Astrocyte of the spinal cord (primary cell): ENCODE results near the gene PRSS33.

Experiments
- DNase-seq: peaks from one replicate; pipeline ENCODE4 v3.0.0; 2011; ENCODE audit warnings: low read depth, low spot score
- H3K4me3 ChIP-seq: 2 replicates; pipeline ENCODE4 v1.5.1; 2011; ENCODE audit warnings: low read depth, mild to moderate bottlenecking, low read length, moderate library complexity
- CTCF ChIP-seq: IDR thresholded peaks from 2 replicates; pipeline ENCODE4 v1.5.1; 2012; ENCODE audit warnings: low read depth, mild to moderate bottlenecking, low read length, inconsistent platforms
- in situ Hi-C: cut with HindIII; loops from 2 replicates; pipeline ENCODE4 v1.10.0; 2017; ENCODE audit warnings: low sequenced_read_pairs

PRSS33 gene

GRCh38 chr16:2756288-2757015, 30.9 kb downstream of the PRSS33 start:
- in situ Hi-C loops: no loop called here
- H3K4me3 ChIP-seq: no peak overlapping the region
- TF ChIP-seq CTCF: no peak
- no peak for DNase-seq

- no peak for TF ChIP-seq CTCF
- in situ Hi-C loops: no loop called here
- DNase-seq: no peak
- no peak overlapping the region for H3K4me3 ChIP-seq
Measured at GRCh38 chr16:2755158-2755557, 32.2 kb downstream of the PRSS33 start.

- DNase-seq: no peak
- TF ChIP-seq CTCF: peak; percentile 5
- in situ Hi-C loops: no loop called here
- H3K4me3 ChIP-seq: peak overlapping the region; percentile 64
Measured at GRCh38 chr16:2753733-2754020, 33.7 kb downstream of the PRSS33 start.

GRCh38 chr16:2752850-2753732, 34.3 kb downstream of the PRSS33 start:
- in situ Hi-C loops: no loop called here
- peak overlapping the region; percentile 64 for H3K4me3 ChIP-seq
- no peak for TF ChIP-seq CTCF
- DNase-seq: peak; percentile 72

GRCh38 chr16:2752035-2752849, 35.1 kb downstream of the PRSS33 start, which contains the start of gene SRRM2:
Gene SRRM2 (plus strand): TSS chr16:2752638. CDS start chr16:2756365, 3,727 bp downstream.
- no peak for TF ChIP-seq CTCF
- in situ Hi-C loops: no loop called here

GRCh38 chr16:2751577-2752034, 35.8 kb downstream of the PRSS33 start:
- H3K4me3 ChIP-seq: peak overlapping the region; percentile 64
- in situ Hi-C loops: no loop called here
- no peak for DNase-seq
- TF ChIP-seq CTCF: no peak

More at GRCh38 chr16:2752035-2752849, 35.1 kb downstream of the PRSS33 start, which contains the start of gene SRRM2:
- peak; percentile 98 for DNase-seq
- H3K4me3 ChIP-seq: peak within 1 kb of the TSS; percentile 64
